Putamen (tissue), 1 donor: Measurements from ENCODE around the gene ZRANB3.
A peak's percentile ranks its signal among the peaks of the same experiment; 100 is the strongest.

ENCODE experiments used
- DNase-seq: peaks from one replicate; pipeline ENCODE4 v3.0.0-alpha.2; 2016; ENCODE audit warnings: low spot score

Gene ZRANB3

DNA sequence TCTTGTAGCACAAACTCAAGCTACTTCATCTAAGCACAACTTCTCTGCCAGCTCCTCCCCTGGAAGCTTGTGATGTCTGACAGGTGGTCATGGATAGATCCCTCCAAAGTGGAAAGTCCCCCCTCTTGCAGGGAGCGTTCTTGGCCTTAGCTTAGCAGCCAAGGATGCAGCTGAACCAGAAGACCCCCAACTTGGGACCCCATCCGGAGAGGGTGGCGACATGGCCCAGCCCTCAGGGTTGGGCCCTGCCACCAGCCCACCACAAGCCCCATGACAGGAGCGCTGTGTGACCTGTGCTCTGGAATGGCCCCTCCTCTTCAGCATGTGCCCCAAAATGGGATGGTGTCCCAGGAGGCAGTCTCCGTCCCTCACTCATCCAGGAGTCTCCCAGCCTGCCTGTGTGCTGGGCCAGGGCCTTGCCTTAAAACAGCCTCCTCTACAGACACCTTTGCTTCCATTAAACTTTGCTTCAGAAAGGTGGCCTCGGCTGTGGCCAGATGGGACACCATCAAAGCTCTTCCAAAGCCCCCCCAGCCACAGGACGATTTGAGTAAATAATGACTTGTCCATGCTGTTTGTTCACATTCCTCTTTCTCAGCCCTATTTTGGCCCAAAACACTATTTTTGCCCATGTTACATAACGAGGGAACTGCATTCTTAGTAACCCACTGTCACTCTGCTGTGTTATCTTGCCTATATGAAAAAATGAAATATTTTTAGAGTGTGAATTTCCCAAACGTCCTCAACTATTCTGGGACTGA is 356.8 kb downstream of the ZRANB3 start:
- no peak for DNase-seq

DNA sequence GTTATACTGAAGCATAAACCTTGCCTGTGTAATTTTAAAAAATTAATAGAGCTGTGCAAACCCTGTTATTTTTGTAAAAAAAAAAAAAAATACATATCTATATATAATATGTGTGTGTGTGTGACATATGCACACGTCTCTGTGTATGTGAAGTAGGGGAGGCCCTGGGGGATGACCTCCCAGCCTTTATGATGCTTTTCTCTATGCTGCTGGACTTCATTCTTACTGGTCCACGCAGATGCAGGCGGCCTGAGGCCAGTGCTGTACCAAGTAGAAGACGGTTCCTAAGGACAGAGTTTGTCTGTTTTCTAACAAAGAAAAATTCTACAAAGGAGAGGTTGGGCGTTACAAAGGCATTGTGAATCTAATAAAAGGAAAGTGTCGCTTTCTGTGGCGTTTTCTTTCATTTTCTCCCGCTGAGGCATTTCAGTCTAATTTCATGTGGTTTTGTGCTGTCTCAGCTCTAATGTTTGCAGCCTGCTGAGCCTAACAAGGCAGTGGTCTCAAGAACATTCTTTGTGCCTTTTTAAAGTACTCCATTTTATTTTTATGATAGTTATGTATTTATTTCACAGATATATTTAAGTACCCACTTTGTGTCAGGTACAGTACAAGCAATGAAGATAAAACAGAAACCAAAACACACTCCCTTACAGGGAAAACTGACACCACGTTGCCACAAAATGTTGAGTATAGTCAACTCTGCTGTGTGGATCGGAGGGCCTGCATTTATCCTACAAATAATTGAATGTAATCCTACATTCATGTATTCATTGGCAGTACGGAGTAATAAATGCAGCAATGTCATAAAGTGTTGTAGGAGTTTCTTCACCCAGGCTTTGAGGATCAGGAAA is 360.9 kb downstream of the ZRANB3 start:
- no peak for DNase-seq

DNA sequence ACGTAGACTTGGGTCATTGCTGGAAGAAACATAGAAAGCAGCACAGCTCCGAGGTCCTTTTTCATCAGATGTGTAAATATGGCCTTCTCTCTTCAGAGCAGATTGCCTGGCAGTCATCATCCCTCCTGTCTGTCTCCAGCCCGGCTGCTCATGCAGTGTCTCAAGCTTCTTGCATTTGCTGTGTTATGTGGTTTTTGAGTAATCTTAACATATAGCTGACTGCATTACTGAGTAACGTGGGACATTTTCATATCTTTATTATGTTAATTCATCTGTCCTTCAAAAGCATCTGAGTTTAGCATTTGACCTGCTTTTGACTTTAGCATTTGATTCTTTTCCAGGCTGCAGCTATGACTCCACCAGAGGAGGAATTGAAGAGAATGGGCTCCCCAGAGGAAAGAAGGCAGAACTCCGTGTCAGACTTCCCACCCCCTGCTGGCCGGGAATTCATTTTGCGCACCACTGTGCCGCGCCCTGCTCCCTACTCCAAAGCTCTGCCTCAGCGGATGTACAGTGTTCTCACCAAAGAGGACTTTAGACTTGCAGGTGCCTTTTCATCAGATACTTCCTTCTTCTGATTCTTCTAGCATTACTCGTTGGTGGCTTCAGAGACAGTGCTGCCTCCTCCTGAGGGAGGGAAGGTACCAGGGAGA is 362.7 kb downstream of the ZRANB3 start:
- DNase-seq = peak; percentile 22

DNA sequence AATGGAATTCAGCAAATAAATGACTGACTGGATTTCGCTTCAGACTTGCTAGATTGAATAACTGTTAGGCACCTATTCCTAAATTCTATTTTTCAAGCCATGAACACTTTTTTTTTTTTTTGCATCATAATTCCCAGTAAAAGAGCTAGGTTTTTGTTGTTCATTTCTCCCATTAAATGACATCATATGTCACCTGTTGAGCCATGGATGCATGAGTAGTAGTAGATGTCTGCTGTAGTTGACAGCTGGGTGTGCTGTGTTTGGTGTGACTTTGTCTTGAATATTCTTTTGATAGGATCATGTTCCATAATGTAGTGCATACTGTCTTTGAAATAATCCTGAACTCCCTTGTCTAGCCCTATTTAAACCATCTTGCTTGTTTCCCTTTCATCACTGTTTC is 363.7 kb downstream of the ZRANB3 start:
- no peak for DNase-seq

DNA sequence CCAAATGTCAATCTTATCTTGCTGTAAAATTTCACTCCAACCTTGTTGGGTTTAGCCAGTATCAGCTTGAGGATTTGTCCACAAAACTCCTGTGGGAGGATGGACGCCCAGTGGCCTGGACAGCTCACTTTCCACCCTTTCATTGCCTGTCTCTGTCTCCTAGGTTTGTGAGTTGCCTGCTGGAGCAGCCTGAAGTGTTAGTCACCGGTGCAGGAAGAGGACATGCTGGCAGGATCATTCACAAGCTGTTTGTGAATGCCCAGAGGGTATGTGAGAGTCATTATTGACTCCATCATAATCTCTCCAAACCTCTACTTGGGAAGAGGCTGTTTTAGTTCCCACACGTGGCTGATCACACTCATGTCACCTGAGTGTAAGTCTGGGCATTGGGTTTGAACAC is 366.6 kb downstream of the ZRANB3 start:
- DNase-seq = no peak

DNA sequence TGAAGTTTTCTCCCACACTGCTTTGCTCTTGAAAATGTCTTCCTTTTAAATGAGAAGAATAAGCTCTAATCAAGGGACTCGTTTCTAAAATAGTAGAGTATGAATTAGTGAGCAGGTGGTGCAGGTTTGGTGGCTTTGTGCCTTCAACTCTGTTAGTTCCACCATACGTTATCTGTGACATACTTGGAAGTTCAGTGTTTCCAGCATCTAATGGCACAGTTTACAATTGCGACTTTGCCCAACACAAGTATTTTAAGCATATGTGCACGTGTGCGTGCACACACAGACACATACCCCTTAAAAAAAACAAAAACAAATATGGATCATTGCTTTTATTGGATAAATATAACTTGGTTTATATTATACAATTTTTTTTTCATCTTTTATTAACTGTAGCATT is 367.1 kb downstream of the ZRANB3 start:
- DNase-seq = no peak

DNA sequence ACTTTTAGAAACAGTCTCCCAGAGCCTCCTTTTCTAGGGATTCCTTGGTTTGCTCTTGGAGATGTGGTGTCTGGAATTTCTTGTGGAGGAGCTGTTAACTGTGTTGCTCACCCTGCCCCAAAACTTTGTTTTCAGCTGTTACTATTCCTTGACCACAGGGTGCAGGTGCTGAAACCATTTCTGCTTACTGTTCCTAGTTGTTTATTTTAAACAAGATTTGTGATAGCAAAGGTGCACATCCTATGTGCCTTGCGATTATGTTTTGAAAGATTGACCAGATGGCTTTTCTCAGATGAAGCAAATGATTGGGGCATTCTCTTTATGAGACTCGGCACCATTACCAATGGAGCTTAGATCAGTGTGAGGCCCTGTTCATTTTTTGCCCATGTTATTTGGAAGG is 367.7 kb downstream of the ZRANB3 start:
- DNase-seq = no peak

DNA sequence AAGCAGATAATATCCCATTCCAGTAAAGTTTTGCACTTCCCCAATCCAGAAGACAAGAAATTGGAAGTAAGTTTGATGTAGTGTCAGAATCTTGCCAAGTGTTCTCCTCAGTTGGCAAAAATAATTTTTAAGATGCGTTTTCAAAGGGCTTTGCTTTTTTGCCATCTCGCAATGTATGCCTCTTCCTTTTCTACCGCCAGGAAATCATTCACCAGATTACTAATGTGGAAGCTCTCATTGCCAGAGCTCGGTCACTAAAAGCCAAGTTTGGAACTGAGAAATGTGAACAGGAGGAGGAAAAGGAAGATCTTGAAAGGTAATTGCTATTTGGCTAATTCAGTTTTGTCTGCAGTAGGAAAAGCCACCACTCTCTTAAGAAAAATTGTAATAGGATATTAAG is 368.2 kb downstream of the ZRANB3 start:
- no peak for DNase-seq

DNA sequence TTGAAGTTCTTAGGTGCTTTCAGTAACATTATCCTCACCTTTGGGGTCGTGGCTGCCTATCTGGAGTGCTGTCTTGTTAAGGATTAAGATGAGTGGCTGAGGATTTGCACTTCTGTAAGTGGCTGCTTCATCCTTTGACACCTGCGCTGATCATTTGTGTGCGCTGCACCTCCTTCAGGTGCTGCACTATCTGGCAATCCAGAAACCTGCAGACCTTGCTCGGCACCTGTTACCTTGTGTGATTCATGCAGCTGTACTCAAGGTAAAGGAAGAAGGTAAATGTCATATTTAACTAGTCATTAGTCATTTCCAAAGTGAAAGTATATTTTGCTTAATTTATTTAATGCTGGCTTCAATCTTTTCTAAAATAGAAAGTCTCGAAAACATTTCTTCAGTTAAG is 368.6 kb downstream of the ZRANB3 start:
- no peak for DNase-seq

DNA sequence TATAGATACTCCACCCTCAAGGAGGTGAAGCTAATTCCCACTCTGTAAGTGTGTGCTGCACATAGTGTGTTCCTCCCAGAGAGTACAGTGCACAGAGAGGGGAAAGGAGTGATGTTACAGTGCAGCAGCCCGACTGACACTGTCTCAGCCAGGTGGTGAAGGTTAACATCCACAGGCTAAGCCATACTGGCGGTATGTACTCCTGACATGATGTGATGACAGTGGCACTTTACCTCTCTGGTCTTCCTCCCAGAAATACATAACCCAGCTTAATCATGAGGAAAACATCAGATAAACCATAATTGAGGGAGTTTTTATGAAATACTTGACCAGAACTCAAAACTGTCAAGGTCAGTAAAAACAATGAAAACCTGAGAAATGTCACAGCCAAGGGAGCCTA is 371.8 kb downstream of the ZRANB3 start:
- no peak for DNase-seq

DNA sequence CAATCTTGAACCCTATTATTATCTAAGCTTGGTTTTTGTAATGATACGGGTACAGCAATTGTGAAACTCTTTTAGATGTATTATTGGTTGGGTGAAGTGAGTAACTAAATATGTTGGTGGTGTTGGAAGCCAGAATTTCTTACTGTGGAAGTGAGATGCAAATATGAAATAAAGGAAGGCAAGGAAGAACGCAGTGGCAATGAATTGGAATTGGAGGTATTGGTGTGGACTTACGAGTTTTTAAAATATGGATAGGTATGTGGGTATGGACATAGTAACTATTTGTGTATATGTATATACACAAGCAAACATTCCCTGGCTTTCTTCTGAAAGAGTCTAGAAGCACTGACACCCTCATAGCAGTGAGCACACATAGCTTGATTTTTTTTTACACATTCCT is 373.2 kb downstream of the ZRANB3 start:
- no peak for DNase-seq

DNA sequence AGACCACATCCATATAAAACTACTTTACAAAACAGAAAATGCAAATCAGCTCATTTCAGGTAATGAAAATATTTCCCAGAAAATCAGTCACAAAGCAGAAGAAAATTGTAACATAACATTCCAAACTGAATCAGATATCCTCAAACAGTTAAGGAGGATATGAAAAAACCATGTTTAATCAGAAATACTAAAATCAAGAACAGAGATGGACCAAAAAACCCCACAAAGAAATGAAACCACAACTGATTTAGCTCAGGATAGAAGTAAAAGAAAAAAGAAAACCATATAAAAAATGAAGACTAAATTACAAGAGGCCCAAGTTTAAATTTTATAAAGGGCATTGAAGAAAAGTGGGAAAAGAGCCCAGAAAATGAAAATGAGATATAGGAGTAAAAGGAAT is 376.1 kb downstream of the ZRANB3 start:
- no peak for DNase-seq

DNA sequence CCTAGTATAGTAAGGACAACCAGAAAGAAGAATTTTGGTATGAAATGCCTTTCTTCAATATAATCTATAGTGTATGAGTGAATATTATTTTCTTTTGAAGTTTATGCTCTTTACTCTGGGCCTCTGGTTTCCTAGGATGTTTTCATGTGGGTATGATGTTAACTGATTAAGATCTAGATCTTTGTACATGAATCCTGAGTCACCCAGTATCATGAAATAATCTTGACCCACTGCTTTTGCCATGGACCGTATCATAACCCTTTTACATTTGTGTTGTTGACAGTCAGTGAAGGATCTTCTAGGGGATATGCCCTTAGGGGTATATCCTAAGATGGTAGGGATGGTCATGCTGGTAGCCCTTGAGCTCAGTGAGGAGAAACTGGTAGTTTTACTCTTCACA is 378.7 kb downstream of the ZRANB3 start:
- DNase-seq = no peak

DNA sequence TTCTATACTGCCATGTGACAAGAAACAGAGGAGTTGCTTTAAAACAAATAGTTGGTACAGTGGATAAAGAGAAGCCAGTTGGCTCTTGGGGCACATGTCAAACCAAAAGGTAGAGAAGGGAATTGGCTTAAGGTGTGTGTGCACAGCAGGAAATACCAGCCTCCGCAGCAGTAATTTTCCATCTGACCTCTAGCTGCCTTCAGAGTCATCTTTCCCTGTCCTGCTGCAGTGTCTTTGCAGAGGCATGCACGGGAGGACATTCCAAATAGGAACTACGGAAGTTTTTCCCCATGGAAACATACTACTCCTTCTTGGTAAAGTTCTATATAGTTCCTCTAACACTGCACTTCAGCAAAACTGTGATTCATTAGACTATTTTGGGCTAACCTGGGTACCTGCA is 379.4 kb downstream of the ZRANB3 start:
- no peak for DNase-seq

DNA sequence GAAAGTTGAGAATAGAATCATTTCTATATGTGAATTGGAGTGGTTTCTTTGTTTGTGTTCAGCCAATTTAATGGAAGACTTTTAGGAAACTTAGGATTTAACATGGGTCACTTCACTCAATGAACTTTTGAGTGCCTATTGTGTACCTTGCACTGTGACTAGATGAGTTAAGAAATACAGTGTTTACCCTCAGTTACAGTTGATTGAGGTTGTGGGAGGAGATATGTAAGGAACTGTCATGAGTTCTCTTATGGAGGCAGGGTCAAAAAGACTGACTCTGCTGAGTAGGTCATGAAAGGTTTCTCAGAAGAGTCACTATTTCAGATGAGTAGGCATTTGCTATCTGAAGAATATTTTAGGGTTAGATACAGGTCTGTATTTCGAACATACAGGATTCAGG is 380.3 kb downstream of the ZRANB3 start:
- no peak for DNase-seq

DNA sequence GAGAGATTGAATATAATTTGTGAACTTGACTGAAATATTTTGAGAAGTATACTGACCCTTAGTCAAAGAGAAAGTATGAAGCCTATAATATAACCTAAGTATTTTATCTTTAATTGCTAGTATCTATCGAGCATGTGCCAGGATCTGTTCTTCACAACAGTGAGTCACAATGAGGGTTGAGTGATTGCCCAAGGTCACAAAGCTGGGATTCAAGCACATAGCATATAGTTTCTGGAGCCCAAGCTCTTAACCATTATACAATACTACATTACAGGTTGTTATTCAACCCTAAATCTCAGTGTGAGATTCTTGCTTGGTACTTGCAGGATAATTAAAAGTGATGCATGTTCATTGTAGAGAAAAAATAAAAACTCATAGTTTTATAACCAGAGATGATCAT is 381.8 kb downstream of the ZRANB3 start:
- DNase-seq = no peak

DNA sequence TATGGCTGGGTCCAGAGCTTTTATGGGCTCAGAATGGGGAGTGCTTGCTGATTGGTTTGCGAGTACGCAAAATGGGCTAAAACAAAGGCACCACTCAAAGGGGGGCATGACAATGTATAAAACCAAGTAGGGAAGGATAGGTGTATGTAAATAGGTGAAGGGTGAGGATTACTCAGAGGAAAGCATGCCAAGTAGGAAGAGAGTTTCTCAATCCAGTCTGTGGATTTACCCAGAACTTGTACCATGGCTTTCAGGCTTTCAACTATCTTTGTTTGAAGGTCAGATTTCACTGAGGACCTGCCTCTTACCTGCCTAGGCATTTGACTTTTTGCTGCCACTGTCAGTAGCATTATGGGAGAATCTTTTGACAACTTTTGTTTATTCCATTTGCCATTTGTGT is 386.7 kb downstream of the ZRANB3 start:
- DNase-seq = no peak

DNA sequence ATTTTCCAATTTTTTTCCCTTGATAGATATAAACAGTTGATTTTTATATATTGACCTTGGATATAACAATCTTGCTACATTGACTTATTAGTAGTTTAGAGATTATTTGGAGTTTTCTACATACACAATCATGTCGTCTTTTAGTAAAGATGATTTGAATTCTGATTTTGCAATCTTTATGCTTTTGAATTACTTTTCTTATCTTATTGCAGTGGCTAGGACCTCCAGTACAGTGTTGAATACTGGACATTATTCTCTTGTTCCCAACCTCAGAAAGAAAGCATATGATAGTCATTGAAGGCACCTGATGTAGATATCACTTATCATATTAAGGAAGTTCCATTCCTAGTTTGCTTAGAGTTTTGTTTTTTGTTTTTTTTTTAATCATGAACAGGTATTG is 388.7 kb downstream of the ZRANB3 start:
- DNase-seq = no peak

DNA sequence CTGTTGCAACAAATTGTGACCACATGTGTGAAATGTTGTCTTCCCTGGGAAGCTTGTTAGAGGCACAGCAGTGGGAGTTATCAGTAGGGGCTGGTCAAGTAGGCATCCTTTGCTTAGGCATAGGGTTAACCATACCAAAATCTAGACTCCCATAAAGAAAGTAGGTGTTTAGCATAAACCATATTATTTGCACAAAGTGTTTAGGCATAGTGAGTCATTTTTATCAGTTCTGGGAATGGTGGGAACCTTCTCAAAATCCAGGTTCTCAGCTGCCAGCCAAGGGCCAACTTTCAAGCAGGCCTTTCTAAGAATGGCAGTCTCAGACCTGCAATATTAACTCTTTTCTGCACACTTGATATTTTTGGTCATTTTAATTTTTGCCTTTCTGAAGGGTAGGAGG is 390.4 kb downstream of the ZRANB3 start:
- DNase-seq = no peak

DNA sequence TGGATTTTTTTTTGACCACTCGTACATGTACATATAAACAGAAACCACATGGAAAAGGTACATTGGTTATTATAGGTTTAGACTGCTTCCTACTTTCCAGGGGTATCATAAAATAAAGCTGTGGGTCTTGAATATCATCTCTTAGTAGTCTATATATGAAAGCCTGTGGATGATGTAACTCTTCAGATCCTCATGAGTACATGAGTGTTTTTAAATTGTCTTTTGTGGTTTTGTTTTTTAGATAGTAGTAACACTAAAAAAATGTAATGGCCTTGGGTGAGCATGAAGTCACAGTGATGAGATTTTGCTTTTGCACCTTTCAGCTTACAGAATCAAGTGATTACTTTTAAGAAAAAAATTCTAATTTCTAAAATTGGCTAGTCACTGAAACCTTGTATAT is 398.7 kb downstream of the ZRANB3 start:
- DNase-seq = no peak

DNA sequence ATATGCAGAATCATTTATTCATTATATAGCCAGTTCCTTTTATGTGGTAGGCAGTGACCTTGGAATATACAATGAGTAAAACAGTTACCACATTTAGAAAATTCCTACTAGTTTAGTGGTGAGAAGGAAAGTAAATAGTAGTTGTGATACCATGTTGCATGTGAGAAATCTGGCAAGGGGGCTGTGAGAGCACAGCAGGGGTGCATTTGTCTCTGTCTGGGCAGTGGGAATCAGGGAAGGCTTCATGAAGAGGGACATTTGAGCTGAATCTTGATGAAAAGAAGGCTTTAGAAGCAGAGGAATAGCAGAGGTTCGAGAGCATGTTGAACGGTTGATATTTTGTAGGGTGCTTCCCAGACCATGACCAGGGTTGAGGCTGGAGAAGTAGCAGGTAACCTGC is 400.3 kb downstream of the ZRANB3 start:
- DNase-seq = no peak

DNA sequence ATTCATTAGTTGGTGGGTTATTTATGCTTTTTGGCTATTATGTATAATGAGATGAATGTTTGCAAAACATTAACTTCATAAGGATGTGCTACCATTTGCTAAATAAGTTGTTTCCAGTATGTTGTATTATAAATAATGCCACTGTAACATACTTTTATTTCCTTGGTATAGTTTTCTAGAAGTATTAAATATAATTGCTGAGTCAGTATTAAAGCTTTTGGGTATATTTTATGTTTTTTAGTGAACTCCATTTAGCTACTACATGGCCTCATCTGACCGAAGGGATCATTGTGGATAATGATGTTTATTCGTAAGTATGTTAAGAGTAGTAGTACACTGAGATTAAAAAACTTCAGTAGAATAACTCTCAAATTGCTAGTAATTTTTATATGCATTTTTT is 405.1 kb downstream of the ZRANB3 start:
- DNase-seq = no peak
